Fibroblast of pulmonary artery (primary cell): ENCODE results near the gene LCN2.

Experiments used
- DNase-seq: peaks from one replicate; pipeline ENCODE4 v3.0.0-alpha.2; 2010; ENCODE audit warnings: low read depth
- H3K4me3 ChIP-seq: replicated peaks from 2 replicates; pipeline ENCODE4 v1.5.1; 2011; ENCODE audit warnings: low read depth, mild to moderate bottlenecking, control low read depth, low read length, moderate library complexity
- CTCF ChIP-seq: IDR thresholded peaks from 2 replicates; pipeline ENCODE4 v1.5.1; 2011; ENCODE audit warnings: mild to moderate bottlenecking, control low read depth, low read length, inconsistent platforms; ENCODE audit errors: missing control alignments

The LCN2 gene

GRCh38 chr9:128142061-128142460 is 7.2 kb upstream of the LCN2 start:
- TF ChIP-seq CTCF, result no peak
- DNase-seq, result no peak
- H3K4me3 ChIP-seq, result no peak overlapping the region

- no peak for DNase-seq
Measured at GRCh38 chr9:128142596-128142995, 6.7 kb upstream of the LCN2 start.

DNA sequence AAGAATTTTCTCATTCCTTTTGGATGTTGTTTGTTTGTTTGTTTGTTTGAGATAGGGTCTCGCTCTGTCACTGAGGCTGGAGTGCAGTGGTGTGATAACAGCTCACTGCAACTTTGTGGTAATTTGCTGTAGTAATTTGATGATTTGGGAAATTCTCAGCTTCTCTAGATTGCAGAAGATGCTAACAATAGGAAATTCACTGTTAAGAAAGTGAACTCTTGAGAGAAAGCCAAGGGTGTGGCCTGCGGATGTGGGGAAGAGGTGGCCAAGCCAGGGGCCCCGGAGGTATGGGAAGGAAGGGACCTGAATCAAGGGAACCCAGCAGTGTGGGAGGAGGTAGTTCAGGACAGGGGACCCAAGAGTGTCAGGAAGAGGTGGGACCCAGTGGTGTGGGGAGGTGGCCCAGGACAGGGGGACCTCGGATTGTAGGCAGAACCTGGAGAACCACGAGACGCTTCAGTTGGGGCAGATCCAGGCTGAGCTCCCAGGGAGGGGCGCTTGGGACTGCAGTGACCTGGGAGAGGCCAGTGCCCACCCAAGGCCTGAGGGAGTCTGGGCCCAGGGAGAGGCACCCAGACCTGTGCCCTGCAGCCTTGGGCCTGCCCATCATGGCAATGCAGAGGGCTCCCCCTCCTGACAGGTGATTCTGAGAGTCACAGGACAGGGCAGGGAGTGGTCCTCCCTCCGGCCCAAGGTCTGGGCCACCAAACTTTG is 5.6 kb upstream of the LCN2 start:
- DNase-seq, result no peak
- TF ChIP-seq CTCF, result no peak
- no peak overlapping the region for H3K4me3 ChIP-seq

More at GRCh38 chr9:128142596-128142995, 6.7 kb upstream of the LCN2 start:
- no peak for TF ChIP-seq CTCF
- H3K4me3 ChIP-seq, result no peak overlapping the region

DNA sequence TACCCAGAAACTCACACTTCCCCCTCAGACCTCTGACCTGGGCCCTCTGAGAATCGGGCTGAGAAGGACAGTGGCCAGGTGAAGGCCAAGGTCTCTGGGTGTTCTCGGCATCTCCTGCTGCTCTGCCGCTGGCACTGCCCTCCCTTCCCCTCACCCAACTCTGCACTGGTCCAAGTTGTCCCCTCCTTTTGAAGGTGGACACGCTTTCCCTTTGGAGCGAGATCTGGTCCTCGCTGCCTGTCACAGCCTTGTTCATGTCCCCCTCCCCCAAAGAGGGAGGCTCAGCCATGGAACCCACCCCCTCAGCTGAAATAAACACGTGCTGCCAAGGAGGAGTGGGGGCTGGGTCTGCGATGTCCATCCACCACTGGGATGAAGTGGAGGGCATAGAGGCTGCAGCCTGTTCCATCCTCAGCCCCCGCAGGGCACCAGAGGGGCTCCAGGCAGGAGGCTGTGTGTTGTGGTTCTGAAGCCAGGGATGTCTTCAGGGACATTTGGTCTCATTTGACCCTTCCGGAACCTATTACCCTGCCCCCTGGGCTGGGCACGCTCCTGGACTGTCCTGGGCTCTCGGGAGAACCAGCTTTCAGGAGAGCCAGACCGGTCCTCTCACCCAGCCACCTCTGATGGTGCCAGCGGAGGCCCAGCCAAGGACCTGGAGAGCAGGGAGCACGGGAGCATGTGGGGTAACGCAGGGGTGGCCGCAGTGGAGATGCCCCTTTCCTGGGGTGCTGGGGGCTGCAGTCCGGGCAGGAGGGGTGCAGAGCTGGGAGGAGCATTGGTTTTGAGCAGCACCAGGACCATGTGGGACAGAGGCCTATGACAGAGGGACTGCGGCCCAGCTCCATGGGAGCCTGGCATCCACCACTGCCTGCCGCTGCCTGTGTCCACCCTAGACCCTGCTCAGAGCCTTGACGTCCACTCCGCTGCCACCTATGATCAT is 4.7 kb upstream of the LCN2 start:
- TF ChIP-seq CTCF, result no peak
- DNase-seq, result no peak
- H3K4me3 ChIP-seq, result no peak overlapping the region

DNA sequence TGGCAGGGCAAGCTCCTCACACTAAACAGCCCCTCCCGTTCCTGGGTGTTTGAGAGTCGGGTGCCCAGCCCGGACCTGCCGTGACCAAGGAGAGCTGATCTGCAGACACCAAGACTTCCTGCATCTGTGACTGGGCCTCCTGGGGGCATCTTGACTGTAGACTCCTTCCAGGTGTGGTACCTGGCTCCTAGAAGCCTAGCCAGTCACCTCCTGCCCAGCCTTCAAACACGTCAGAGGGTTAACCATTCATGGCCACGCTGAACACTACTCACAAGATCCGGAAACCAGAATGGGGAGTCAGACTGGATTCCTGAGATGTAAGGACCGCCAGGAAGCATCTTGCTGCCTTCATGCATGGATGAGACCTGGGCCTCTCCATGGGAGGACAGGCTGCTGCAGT is 3.7 kb upstream of the LCN2 start:
- no peak for DNase-seq
- no peak overlapping the region for H3K4me3 ChIP-seq
- TF ChIP-seq CTCF, result no peak

GRCh38 chr9:128145951-128146351 is 3.3 kb upstream of the LCN2 start:
- no peak for DNase-seq
- TF ChIP-seq CTCF, result no peak
- H3K4me3 ChIP-seq, result no peak overlapping the region
